Large intestine (tissue), 3 donors: ENCODE results near the gene MED15. TPM values are rescaled to one million over a fixed set of nuclear protein-coding genes. Genes with fewer than 3 reads are reported as not detected.

ENCODE experiments used
- DNase-seq, 2 donors: peaks; one replicate each; pipeline versions ENCODE4 v3.0.0 to v3.0.0-alpha.2; 2013
- H3K27ac ChIP-seq: one replicate; pipeline ENCODE4 v1.5.1; 2013; ENCODE audit warnings: low read length
- H3K27me3 ChIP-seq: 2 replicates; pipeline ENCODE4 v1.6.1; 2013; ENCODE audit warnings: low read length; ENCODE audit not compliant: control insufficient read depth, insufficient read depth
- H3K36me3 ChIP-seq: 2 replicates; pipeline ENCODE4 v1.6.1; 2013; ENCODE audit warnings: low read length; ENCODE audit not compliant: control insufficient read depth, insufficient read depth
- H3K4me1 ChIP-seq: one replicate; pipeline ENCODE4 v1.6.1; 2013; ENCODE audit warnings: low read length; ENCODE audit not compliant: control insufficient read depth, insufficient read depth
- H3K4me3 ChIP-seq: one replicate; pipeline ENCODE4 v1.5.1; 2013; ENCODE audit warnings: low read length
- H3K9me3 ChIP-seq: one replicate; pipeline ENCODE4 v1.6.1; 2013; ENCODE audit warnings: mild to moderate bottlenecking, low read depth, low read length, moderate library complexity; ENCODE audit not compliant: control insufficient read depth
- WGBS: methylation state at CpG from one replicate; pipeline ENCODE4 v1.1.5; 2013; ENCODE audit warnings: low lambda C conversion rate; ENCODE audit not compliant: insufficient coverage; 5-methylcytosine and 5-hydroxymethylcytosine counted together
- polyA plus RNA-seq: library from polyadenylated mRNA; unstranded; fragments of 120-200 nt; gene quantifications from one replicate; pipeline ENCODE4 v1.2.1, GENCODE V29; 2013

Gene MED15
- polyA plus RNA-seq, 1 donor = 51.5 TPM

- H3K36me3 ChIP-seq = peaks cover 74% of the 10 kb centered on the region
- H3K9me3 ChIP-seq = no peaks in the 10 kb centered on the region
- no CpG with 5 or more reads among the region's 26 CpGs for WGBS
- H3K27ac ChIP-seq = no peak overlapping the region
- no peaks in the 10 kb centered on the region for H3K4me1 ChIP-seq
- DNase-seq = no peak
- no peaks in the 10 kb centered on the region for H3K27me3 ChIP-seq
- H3K4me3 ChIP-seq = no peak overlapping the region
Observed at GRCh38 chr22:20584872-20585638, 77.6 kb downstream of the MED15 start.

- WGBS = no CpG with 5 or more reads among the region's 12 CpGs
- H3K36me3 ChIP-seq = peaks cover 66% of the 10 kb centered on the region
- H3K27ac ChIP-seq = no peak overlapping the region
- H3K9me3 ChIP-seq = no peaks in the 10 kb centered on the region
- H3K4me1 ChIP-seq = no peaks in the 10 kb centered on the region
- H3K4me3 ChIP-seq = no peak overlapping the region
- no peak for DNase-seq
- H3K27me3 ChIP-seq = no peaks in the 10 kb centered on the region
Observed at GRCh38 chr22:20585639-20586402, 78.4 kb downstream of the MED15 start.

- no peak for DNase-seq
- no peaks in the 10 kb centered on the region for H3K9me3 ChIP-seq
- no peaks in the 10 kb centered on the region for H3K27me3 ChIP-seq
- H3K4me3 ChIP-seq = no peak overlapping the region
- no peak overlapping the region for H3K27ac ChIP-seq
- WGBS = no CpG with 5 or more reads among the region's 22 CpGs
- H3K36me3 ChIP-seq = peaks cover 61% of the 10 kb centered on the region
- H3K4me1 ChIP-seq = no peaks in the 10 kb centered on the region
Observed at GRCh38 chr22:20586403-20586745, 79.0 kb downstream of the MED15 start.

GRCh38 chr22:20587206-20587958 lies 80.0 kb downstream of the MED15 start:
- H3K36me3 ChIP-seq = peaks cover 51% of the 10 kb centered on the region
- no CpG with 5 or more reads among the region's 17 CpGs for WGBS

GRCh38 chr22:20588092-20588842 lies 80.9 kb downstream of the MED15 start:
- no peaks in the 10 kb centered on the region for H3K27me3 ChIP-seq
- WGBS = no CpG with 5 or more reads among the region's 7 CpGs
- no peak overlapping the region for H3K4me3 ChIP-seq
- no peak overlapping the region for H3K27ac ChIP-seq
- peaks cover 44% of the 10 kb centered on the region for H3K36me3 ChIP-seq
- no peaks in the 10 kb centered on the region for H3K9me3 ChIP-seq
- DNase-seq = no peak
- H3K4me1 ChIP-seq = no peaks in the 10 kb centered on the region

More at GRCh38 chr22:20587206-20587958, 80.0 kb downstream of the MED15 start:
- DNase-seq = no peak
- H3K4me1 ChIP-seq = no peaks in the 10 kb centered on the region
- H3K27ac ChIP-seq = no peak overlapping the region
- H3K9me3 ChIP-seq = no peaks in the 10 kb centered on the region
- no peak overlapping the region for H3K4me3 ChIP-seq
- H3K27me3 ChIP-seq = no peaks in the 10 kb centered on the region

- Histone ChIP-seq H3K36me3 (peaks cover 36% of the 10 kb centered on the region), H3K27ac (no peak overlapping the region), H3K27me3 (no peaks in the 10 kb centered on the region), H3K4me3 (no peak overlapping the region), H3K9me3 (no peaks in the 10 kb centered on the region), H3K4me1 (no peaks in the 10 kb centered on the region)
- WGBS = no CpG with 5 or more reads among the region's 13 CpGs
- no peak for DNase-seq
Observed at GRCh38 chr22:20588843-20589581, 81.6 kb downstream of the MED15 start.

GRCh38 chr22:20589614-20590476 lies 82.4 kb downstream of the MED15 start:
- Histone ChIP-seq H3K4me3 (no peak overlapping the region), H3K4me1 (no peaks in the 10 kb centered on the region), H3K27me3 (no peaks in the 10 kb centered on the region), H3K36me3 (peaks cover 29% of the 10 kb centered on the region), H3K27ac (no peak overlapping the region), H3K9me3 (no peaks in the 10 kb centered on the region)
- DNase-seq = no peak
- WGBS = no CpG with 5 or more reads among the region's 15 CpGs

- no peak overlapping the region for H3K4me3 ChIP-seq
- H3K27me3 ChIP-seq = no peaks in the 10 kb centered on the region
- H3K4me1 ChIP-seq = no peaks in the 10 kb centered on the region
- no peak for DNase-seq
- no CpG with 5 or more reads among the region's 9 CpGs for WGBS
- no peak overlapping the region for H3K27ac ChIP-seq
- no peaks in the 10 kb centered on the region for H3K9me3 ChIP-seq
- H3K36me3 ChIP-seq = peaks cover 20% of the 10 kb centered on the region
Observed at GRCh38 chr22:20590477-20591294, 83.3 kb downstream of the MED15 start.
